ENCODE measurements around the gene SYNGR2.
A peak's percentile ranks its signal among the peaks of the same experiment; 100 is the strongest.

SYNGR2 gene, protein sequence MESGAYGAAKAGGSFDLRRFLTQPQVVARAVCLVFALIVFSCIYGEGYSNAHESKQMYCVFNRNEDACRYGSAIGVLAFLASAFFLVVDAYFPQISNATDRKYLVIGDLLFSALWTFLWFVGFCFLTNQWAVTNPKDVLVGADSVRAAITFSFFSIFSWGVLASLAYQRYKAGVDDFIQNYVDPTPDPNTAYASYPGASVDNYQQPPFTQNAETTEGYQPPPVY

DNA sequence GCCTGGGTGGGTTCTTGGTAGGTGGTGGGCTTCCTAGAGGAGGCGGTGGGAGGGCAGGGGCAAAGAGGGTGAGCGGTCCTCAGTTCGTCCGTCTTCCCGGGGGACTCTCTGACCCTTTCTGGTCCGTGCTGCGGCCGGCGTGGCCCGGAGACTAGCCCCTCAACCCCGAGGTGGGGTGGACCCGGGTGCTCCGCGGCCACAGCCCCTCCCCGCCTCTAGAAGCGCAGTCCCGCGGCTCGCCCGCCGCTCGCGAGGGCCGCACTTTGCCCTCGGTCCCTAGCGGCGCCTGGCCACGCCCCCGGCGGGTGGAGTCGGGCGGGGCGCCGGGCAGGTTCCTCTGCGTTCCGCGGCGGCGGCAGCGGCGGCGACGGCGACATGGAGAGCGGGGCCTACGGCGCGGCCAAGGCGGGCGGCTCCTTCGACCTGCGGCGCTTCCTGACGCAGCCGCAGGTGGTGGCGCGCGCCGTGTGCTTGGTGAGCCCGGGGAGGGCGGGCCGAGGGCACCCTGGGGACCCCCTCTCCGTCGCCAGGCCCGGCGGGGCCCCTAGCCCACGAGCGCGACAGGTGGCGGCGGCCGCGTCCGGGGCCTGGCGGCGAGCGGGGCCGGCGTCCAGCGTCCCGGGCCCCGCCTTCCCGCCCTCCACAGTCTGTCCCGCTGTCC, at the start of gene SYNGR2:
Gene SYNGR2, plus strand, starts transcription at position 340 of the 661 bp plus-strand sequence. Its CDS starts 36 bp downstream, at position 376.
- peak within 1 kb of the TSS; percentile 65 for H3K9ac ChIP-seq (ENCODE audit: insufficient read length)
- no peaks in the 10 kb centered on the region for H3K9me3 ChIP-seq (ENCODE audit: low read depth, low read length)
- no peak for DNase-seq (ENCODE audit: low read depth, low spot score)
- no peak within 1 kb of the TSS for H3K27ac ChIP-seq
- H3K36me3 ChIP-seq (ENCODE audit: insufficient read depth, low read length), result peaks cover 8% of the 10 kb centered on the region
- H3K4me3 ChIP-seq, result peak within 1 kb of the TSS; percentile 88
- TF ChIP-seq POLR2AphosphoS5 (IDR thresholded peaks at IDR 0.05; ENCODE audit: borderline replicate concordance, low read depth, low read length), result no peak
- TF ChIP-seq FOXP2 (optimal IDR thresholded peaks at IDR 0.05; ENCODE audit: control extremely low read depth, extremely low read length, insufficient read depth), result peak; percentile 50
- TF ChIP-seq EZH2 (IDR thresholded peaks at IDR 0.05), result no peak

DNA sequence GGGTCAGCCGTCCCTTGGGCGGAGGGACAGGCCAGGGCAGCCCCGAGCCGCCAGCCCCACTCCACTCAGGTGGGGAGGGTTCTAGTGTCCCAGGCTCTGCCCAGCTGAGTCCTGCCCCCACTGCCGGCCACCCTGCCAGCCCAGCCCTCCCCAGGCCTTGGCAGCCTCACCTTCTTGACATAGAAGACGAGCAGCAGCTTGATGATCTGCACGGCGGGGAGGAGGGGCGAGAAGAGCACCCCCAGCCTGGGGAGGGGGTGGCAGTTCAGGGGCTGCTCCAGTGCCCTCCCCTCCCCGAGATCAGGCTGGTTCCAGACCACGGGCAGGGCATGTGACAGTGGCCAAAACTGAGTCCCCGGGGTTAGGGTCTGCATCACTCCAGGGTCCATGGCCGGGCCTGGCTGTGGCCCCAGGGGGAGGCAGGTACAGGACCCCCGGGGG, 49.6 kb upstream of the SYNGR2 start:
- no peak overlapping the region for H3K27ac ChIP-seq
- peaks cover 3% of the 10 kb centered on the region; the same call in 1 of the 2 replicates for H3K36me3 ChIP-seq (ENCODE audit: insufficient read depth, low read length)
- no peak for DNase-seq (ENCODE audit: low read depth, low spot score)
- H3K9me3 ChIP-seq (ENCODE audit: low read depth, low read length), result no peaks in the 10 kb centered on the region
- H3K4me3 ChIP-seq, result no peak overlapping the region
- TF ChIP-seq FOXP2 (optimal IDR thresholded peaks at IDR 0.05; ENCODE audit: control extremely low read depth, extremely low read length, insufficient read depth) (no peak), EZH2 (IDR thresholded peaks at IDR 0.05) (no peak), POLR2AphosphoS5 (IDR thresholded peaks at IDR 0.05; ENCODE audit: borderline replicate concordance, low read depth, low read length) (no peak)
- H3K9ac ChIP-seq (ENCODE audit: insufficient read length), result no peak overlapping the region

DNA sequence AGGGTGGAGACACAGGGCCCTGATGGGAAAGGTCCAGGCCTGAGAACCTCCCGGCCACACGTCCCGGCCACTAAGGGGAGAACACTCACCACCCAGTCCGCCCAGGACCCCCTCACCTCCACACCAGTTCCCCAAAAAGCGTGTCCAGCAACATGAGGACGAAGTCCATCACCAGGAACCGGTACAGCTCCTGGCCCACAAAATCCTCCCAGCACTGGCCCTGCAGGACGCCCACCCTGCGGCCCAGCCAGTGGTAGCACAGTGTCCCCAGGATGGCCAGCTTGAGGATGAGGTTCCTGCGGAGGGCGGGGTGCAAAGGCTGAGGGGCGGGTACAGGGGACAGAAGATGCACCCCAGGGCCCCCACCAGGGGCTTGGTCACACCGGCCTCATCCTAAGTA, 47.8 kb upstream of the SYNGR2 start:
- Histone ChIP-seq H3K4me3 (no peak overlapping the region), H3K9ac (ENCODE audit: insufficient read length) (no peak overlapping the region), H3K27ac (no peak overlapping the region), H3K36me3 (ENCODE audit: insufficient read depth, low read length) (peaks cover 3% of the 10 kb centered on the region; the same call in 1 of the 2 replicates), H3K9me3 (ENCODE audit: low read depth, low read length) (no peaks in the 10 kb centered on the region)
- no peak for TF ChIP-seq FOXP2 (optimal IDR thresholded peaks at IDR 0.05; ENCODE audit: control extremely low read depth, extremely low read length, insufficient read depth)
- TF ChIP-seq POLR2AphosphoS5 (IDR thresholded peaks at IDR 0.05; ENCODE audit: borderline replicate concordance, low read depth, low read length), result no peak
- TF ChIP-seq EZH2 (IDR thresholded peaks at IDR 0.05), result no peak
- DNase-seq (ENCODE audit: low read depth, low spot score), result no peak

DNA sequence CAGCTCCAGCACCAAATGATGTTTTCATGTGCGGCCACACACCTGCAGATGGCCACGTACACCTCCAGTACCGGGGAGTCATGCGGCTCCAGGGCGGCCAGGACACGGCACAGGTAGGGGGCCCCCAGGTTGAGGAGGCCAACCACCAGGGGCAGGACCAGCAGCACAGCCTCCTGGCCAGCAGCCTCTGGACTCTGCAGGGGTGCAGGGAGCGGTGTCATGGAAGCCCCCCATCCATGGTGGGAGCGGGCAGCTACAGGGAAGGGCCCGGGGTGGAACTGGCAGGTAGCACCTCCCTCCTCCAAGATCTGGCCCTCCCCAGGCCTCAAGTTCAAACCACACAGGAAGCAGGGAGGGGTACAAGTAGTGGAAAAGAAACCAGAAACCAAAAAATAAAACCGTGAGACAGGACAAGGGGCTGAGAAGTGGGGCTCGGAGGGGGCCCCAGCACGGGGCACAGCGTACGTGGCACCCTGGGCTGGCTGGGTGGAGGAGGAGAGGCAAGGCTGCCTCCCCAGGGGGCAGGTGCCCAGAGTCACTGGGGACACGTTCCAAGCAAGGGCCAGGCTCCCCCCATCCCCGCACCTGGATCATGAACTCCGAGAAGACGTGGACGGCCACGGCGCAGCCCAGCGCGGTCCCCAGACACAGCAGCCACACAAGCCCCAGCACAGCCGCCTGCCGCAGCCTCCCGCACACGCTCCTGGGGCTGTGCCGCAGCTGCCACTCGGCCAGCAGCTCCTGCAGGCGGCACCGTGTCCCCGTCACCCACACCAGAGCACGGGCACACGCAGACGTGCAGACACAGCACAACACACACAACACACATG, 47.2 kb upstream of the SYNGR2 start:
- H3K9me3 ChIP-seq (ENCODE audit: low read depth, low read length), result no peaks in the 10 kb centered on the region
- H3K36me3 ChIP-seq (ENCODE audit: insufficient read depth, low read length), result peaks cover 3% of the 10 kb centered on the region; the same call in 1 of the 2 replicates
- H3K27ac ChIP-seq, result no peak overlapping the region
- TF ChIP-seq FOXP2 (optimal IDR thresholded peaks at IDR 0.05; ENCODE audit: control extremely low read depth, extremely low read length, insufficient read depth) (no peak), EZH2 (IDR thresholded peaks at IDR 0.05) (no peak), POLR2AphosphoS5 (IDR thresholded peaks at IDR 0.05; ENCODE audit: borderline replicate concordance, low read depth, low read length) (no peak)
- DNase-seq (ENCODE audit: low read depth, low spot score), result no peak
- no peak overlapping the region for H3K4me3 ChIP-seq
- H3K9ac ChIP-seq (ENCODE audit: insufficient read length), result no peak overlapping the region

DNA sequence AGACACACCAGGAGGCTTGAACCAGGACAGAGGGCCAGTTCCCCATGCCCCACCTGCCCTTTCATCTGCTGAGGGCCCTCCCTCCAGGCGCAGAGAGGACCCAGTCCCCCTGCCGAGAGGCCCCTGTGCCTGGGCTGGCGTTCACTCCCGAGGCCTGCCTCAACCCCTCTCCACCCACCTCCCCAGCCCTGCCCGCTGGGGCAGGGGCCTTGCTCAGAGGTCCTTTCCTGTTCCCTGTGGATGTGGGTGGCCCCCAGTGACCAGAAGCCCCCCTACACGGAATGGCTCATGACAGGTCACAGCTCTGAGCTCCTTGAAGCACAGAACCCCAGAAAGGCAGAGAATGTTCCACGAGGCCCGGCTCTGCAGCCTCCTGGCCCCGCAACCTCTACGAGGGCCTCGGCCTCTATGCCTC, 46.6 kb upstream of the SYNGR2 start:
- no peak overlapping the region for H3K27ac ChIP-seq
- H3K4me3 ChIP-seq, result no peak overlapping the region
- no peak for DNase-seq (ENCODE audit: low read depth, low spot score)
- no peak overlapping the region for H3K9ac ChIP-seq (ENCODE audit: insufficient read length)
- no peak for TF ChIP-seq FOXP2 (optimal IDR thresholded peaks at IDR 0.05; ENCODE audit: control extremely low read depth, extremely low read length, insufficient read depth)
- TF ChIP-seq EZH2 (IDR thresholded peaks at IDR 0.05), result no peak
- TF ChIP-seq POLR2AphosphoS5 (IDR thresholded peaks at IDR 0.05; ENCODE audit: borderline replicate concordance, low read depth, low read length), result no peak
- no peaks in the 10 kb centered on the region for H3K9me3 ChIP-seq (ENCODE audit: low read depth, low read length)
- H3K36me3 ChIP-seq (ENCODE audit: insufficient read depth, low read length), result peaks cover 3% of the 10 kb centered on the region; the same call in 1 of the 2 replicates

DNA sequence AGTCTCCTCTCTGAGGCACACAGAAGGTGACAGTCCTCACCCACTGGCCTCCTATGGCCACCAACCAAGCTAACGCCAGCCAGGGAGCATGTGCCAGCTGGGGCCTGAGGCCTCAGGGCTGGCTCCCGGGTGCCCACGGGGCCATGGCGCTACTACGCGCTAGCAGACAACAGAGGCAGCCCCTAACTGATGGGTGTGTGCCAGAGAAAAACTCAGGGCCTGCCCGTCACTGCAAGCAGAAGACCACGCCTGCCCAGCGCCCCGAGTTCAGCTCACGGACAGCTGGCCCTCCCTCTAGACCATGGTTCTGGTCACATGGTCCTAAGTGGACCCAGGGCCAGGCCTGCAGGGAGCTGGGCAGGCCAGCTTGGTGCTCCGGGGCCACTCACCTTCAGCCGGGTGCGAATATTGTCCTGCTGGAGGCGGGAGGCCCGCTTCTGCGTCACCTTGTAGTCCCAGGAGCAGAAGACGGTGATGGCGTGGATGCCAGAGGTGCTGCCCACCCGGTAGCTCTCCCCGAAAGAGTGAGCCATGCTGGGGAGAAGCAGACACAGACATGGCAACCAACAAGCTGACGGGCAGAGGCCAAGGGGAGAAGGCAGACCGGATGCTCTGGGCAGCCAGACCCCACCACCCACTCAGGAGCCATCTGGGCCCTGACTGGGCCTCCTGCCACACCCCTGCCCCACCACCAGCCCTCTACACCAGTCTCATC, 46.0 kb upstream of the SYNGR2 start:
- Histone ChIP-seq H3K4me3 (no peak overlapping the region), H3K27ac (no peak overlapping the region), H3K36me3 (ENCODE audit: insufficient read depth, low read length) (peaks cover 3% of the 10 kb centered on the region; the same call in 1 of the 2 replicates), H3K9me3 (ENCODE audit: low read depth, low read length) (no peaks in the 10 kb centered on the region), H3K9ac (ENCODE audit: insufficient read length) (no peak overlapping the region)
- DNase-seq (ENCODE audit: low read depth, low spot score), result no peak
- TF ChIP-seq EZH2 (IDR thresholded peaks at IDR 0.05) (no peak), POLR2AphosphoS5 (IDR thresholded peaks at IDR 0.05; ENCODE audit: borderline replicate concordance, low read depth, low read length) (no peak), FOXP2 (optimal IDR thresholded peaks at IDR 0.05; ENCODE audit: control extremely low read depth, extremely low read length, insufficient read depth) (no peak)

DNA sequence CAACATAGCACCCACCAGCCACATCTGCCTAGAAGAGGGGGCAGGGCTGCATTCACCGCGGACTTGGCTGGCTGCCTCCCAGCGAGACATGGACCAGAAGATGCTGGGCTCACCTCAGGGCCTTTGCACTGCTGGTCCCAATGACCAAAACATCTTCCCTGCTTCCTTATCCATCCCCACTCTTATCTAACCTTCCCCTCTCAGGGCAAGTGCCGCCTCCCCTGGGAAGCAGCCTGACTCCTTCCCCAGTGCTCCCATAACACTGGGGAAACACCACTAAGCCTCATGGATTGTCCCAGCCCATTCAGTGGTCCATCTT, 45.5 kb upstream of the SYNGR2 start:
- H3K9me3 ChIP-seq (ENCODE audit: low read depth, low read length), result no peaks in the 10 kb centered on the region
- no peak for DNase-seq (ENCODE audit: low read depth, low spot score)
- no peak overlapping the region for H3K9ac ChIP-seq (ENCODE audit: insufficient read length)
- no peak overlapping the region for H3K4me3 ChIP-seq
- TF ChIP-seq FOXP2 (optimal IDR thresholded peaks at IDR 0.05; ENCODE audit: control extremely low read depth, extremely low read length, insufficient read depth) (no peak), EZH2 (IDR thresholded peaks at IDR 0.05) (no peak), POLR2AphosphoS5 (IDR thresholded peaks at IDR 0.05; ENCODE audit: borderline replicate concordance, low read depth, low read length) (no peak)
- peaks cover 3% of the 10 kb centered on the region; the same call in 1 of the 2 replicates for H3K36me3 ChIP-seq (ENCODE audit: insufficient read depth, low read length)
- no peak overlapping the region for H3K27ac ChIP-seq
